ENCODE results near the gene THSD7B.
A peak's percentile ranks its signal among the peaks of the same experiment; 100 is the strongest.

THSD7B gene

DNA sequence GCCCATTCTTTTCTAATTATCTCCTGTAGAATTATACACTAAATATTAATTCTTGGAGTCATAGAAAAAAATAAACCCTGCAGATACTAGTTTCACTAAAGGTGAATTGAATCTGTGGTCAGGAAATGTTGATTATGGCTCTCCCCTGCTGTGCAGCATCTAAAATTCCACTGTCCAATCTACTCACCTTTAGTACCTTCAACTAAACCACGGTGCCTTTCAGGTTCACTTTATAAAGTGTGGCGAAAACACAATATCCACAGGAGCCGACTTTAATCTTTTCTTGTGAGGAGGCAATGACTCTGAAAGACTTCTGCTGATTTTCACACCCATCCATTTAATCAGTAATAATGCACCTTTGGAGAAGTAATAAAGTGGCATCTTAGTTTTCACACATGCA lies 402.3 kb downstream of the THSD7B start:
- H3K4me3 ChIP-seq (ENCODE audit: low read depth, low read length), result no peak overlapping the region
- TF ChIP-seq, protein P1, sequence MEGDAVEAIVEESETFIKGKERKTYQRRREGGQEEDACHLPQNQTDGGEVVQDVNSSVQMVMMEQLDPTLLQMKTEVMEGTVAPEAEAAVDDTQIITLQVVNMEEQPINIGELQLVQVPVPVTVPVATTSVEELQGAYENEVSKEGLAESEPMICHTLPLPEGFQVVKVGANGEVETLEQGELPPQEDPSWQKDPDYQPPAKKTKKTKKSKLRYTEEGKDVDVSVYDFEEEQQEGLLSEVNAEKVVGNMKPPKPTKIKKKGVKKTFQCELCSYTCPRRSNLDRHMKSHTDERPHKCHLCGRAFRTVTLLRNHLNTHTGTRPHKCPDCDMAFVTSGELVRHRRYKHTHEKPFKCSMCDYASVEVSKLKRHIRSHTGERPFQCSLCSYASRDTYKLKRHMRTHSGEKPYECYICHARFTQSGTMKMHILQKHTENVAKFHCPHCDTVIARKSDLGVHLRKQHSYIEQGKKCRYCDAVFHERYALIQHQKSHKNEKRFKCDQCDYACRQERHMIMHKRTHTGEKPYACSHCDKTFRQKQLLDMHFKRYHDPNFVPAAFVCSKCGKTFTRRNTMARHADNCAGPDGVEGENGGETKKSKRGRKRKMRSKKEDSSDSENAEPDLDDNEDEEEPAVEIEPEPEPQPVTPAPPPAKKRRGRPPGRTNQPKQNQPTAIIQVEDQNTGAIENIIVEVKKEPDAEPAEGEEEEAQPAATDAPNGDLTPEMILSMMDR (IDR thresholded peaks at IDR 0.05; ENCODE audit: borderline replicate concordance, insufficient read depth, low read depth, low read length), result no peak

DNA sequence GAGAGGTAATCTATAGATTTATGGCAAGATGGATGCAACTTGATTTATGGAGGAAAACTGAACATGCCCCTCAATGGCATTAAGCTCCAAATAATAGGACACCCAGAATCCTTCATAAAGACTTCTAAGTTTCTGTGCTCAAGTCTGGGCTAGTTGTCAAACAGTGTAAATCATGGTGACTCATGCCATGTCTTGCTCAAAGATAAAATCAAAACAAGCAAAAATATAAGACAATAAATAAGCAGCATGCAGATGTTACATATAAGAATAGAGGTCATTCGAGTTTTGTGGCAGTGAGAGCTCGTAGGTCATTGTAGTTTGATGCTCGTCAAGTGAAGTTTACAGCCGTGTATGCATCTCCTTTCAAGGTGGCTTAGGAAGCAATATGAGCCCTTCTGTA lies 403.2 kb downstream of the THSD7B start:
- no peak overlapping the region for H3K4me3 ChIP-seq (ENCODE audit: low read depth, low read length)
- TF ChIP-seq, protein P1 (IDR thresholded peaks at IDR 0.05; ENCODE audit: borderline replicate concordance, insufficient read depth, low read depth, low read length), result no peak

DNA sequence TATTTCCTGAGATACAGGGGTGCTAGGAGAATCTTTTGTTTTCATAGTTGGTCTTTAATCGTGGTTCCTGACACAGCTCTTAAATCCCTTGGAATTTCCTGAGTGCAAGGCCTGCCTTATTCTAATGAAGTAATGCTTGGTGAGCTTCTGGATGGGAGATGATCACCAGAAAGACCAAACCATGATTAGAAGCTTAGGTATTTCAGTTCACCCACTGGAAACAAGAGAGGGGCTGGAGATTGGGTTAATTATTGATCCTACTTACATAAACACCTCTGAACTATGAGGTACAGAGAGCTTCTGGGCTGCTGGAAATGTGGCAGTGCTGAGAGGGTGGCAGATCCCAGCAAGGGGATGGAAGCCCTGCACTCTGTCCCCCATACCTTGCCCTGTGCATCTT lies 406.8 kb downstream of the THSD7B start:
- H3K4me3 ChIP-seq (ENCODE audit: low read depth, low read length), result no peak overlapping the region
- TF ChIP-seq, protein P1 (IDR thresholded peaks at IDR 0.05; ENCODE audit: borderline replicate concordance, insufficient read depth, low read depth, low read length), result no peak

DNA sequence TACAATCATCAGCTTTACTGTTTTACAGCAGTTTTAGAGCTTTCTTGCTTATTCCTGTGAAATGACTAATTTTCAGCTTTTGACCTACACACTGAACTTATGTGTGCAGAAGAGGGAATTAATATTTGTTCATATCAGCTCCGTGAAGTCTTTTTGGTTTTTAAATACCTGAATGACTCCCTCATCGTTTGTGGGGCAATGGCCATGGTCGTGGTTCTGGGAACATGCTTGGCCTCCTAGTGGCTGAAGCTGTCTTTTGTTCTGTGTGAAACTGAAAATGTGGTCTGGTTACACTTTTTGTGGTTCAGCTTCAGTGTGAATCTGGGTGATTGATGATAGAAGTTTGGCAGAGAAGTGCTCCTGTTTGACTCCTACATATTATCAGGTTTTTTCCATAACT lies 408.1 kb downstream of the THSD7B start:
- TF ChIP-seq, protein P1 (IDR thresholded peaks at IDR 0.05; ENCODE audit: borderline replicate concordance, insufficient read depth, low read depth, low read length), result peak; percentile 52; the same call in 1 of the 2 replicates
- no peak overlapping the region for H3K4me3 ChIP-seq (ENCODE audit: low read depth, low read length)

DNA sequence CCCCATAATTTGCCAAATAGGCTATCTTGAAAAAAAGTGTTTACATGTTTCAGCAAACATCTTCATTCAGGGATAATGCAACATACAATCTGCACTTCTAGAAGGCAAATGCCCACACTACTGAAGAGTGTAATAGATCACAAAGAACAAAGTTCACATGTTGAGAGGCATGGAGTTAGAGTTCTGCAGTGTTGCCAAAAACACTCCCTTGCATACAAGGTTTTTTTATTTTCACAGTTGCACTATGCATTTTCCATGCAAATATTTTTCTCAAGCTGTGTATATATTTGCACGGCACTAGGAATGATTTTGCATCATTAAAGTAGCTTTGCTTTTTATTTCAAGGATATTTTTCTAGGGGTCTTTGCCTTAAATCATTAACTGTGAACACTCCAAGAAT lies 409.9 kb downstream of the THSD7B start:
- TF ChIP-seq, protein P1 (IDR thresholded peaks at IDR 0.05; ENCODE audit: borderline replicate concordance, insufficient read depth, low read depth, low read length), result no peak
- H3K4me3 ChIP-seq (ENCODE audit: low read depth, low read length), result no peak overlapping the region

DNA sequence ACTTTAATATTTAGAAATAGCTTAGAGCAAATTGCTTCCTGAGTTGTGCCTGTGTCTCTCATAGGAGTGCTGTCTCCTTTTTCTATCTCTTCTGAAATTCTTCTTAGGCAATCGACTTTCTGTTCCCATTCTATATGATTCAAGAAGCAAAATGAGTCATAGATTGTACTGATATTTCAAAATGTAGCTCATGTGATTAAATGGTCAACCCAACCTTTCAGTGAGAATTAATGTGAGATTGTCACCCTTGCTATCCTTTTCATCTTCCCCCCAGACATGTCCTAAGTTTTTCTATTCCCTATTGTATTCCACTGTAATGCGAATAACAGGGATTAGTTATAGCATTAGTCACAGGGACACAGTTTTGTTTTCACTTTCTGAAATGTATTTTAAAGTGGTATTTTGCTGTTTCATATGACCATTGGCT lies 413.6 kb downstream of the THSD7B start:
- TF ChIP-seq, protein P1 (IDR thresholded peaks at IDR 0.05; ENCODE audit: borderline replicate concordance, insufficient read depth, low read depth, low read length), result no peak
- H3K4me3 ChIP-seq (ENCODE audit: low read depth, low read length), result no peak overlapping the region

DNA sequence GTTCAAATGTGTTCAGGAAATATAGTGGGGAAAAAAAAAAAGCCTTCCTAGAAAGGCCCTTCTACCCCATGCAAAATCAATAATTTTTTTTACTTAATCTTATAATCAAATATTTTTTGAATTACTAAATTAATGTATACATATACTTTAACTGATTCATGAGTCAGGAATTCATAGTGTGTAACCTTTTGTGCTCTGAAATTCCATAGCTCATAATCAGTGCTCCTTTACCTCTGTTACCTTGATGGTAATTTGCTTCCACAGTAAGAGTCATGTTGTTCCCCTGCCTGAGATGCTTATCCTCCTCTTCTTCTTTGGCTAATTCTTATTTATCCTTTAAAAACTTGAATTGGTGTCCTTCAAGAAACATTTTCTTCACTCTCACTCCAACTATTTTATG lies 414.2 kb downstream of the THSD7B start:
- TF ChIP-seq, protein P1 (IDR thresholded peaks at IDR 0.05; ENCODE audit: borderline replicate concordance, insufficient read depth, low read depth, low read length), result no peak
- H3K4me3 ChIP-seq (ENCODE audit: low read depth, low read length), result no peak overlapping the region
